HCT116 (cell line): ENCODE results near the gene RNF207. TPM values are rescaled to one million over a fixed set of nuclear protein-coding genes. Genes with fewer than 3 reads are reported as not detected.

ENCODE experiments used
- ATAC-seq: fragments of 200-7000 bp; cut with Tn5 transposase; 2 replicates; pipeline ENCODE4 v1.9.1; 2020; ENCODE audit warnings: mild to moderate bottlenecking, moderate library complexity
- BruUV-seq: library from RNA; stranded (reverse); fragments of 400-500 nt; replicated peaks from 2 replicates; lab custom pipeline; 2021; lab: Mats Ljungman, UMichigan
- CTCF ChIA-PET: fragments of 300-600 bp; sonication (Branson Sonifier 250); formaldehyde crosslinking; loops from one replicate; lab custom pipeline; 2021; ENCODE audit warnings: antibody characterized with exemption; lab: Charles Lee
- POLR2A ChIA-PET: fragments of 300-600, 350-600 bp; sonication (Branson Sonifier 250); formaldehyde crosslinking; loops from one replicate; lab custom pipeline; 2021; ENCODE audit warnings: antibody characterized with exemption; lab: Charles Lee
- RAD21 ChIA-PET, 2 experiments: fragments of 300-600 bp; sonication (Branson Sonifier 250); formaldehyde crosslinking; loops; one replicate each; lab custom pipeline; 2023; ENCODE audit warnings: low total read pairs in 2 of 2; ENCODE audit not compliant: uncharacterized antibody in 2 of 2, unreplicated experiment in 2 of 2, low non-redundant PET in 1 of 2; lab: Charles Lee
- DNase-seq: peaks from one replicate; pipeline ENCODE4 v3.0.0-alpha.2; 2010; ENCODE audit warnings: low read depth, low spot score
- H2AFZ ChIP-seq: fragments of 200-600 bp; shearing (Covaris generic), sonication (generic); 2 replicates; pipeline ENCODE4 v1.6.1; 2017; ENCODE audit warnings: low read depth, mixed run types, mixed read lengths, antibody characterized with exemption, low read length; ENCODE audit not compliant: poor library complexity, severe bottlenecking
- H3K27ac ChIP-seq: 2 replicates; pipeline ENCODE4 v1.5.1; 2012; ENCODE audit warnings: low read depth, low read length
- H3K27me3 ChIP-seq: fragments of 200-600 bp; sonication (generic); 2 replicates; pipeline ENCODE4 v1.6.1; 2016; ENCODE audit warnings: mixed run types, low read length, mixed read lengths; ENCODE audit not compliant: insufficient read depth
- H3K36me3 ChIP-seq, 2 experiments: fragments of 200-500 bp in 1 of 2; fragments of 200-600 bp in 1 of 2; sonication (Bioruptor generic) in 1 of 2; sonication (generic) in 1 of 2; 2 replicates each; pipeline versions ENCODE4 v1.5.1 to v1.6.1; 2014 to 2016; ENCODE audit warnings: low read length in 2 of 2, inconsistent platforms in 1 of 2, mixed read lengths in 1 of 2, mixed run types in 1 of 2; ENCODE audit not compliant: insufficient read depth in 2 of 2, control insufficient read depth in 1 of 2
- H3K4me1 ChIP-seq, 2 experiments: fragments of 200-600 bp in 1 of 2; sonication (generic) in 1 of 2; 2 replicates each; pipeline versions ENCODE4 v1.5.1 to v1.6.1; 2012 to 2017; ENCODE audit warnings: low read length in 2 of 2, inconsistent platforms in 1 of 2, mild to moderate bottlenecking in 1 of 2, mixed read lengths in 1 of 2, mixed run types in 1 of 2, moderate library complexity in 1 of 2; ENCODE audit not compliant: insufficient read depth in 2 of 2, control insufficient read depth in 1 of 2
- H3K4me2 ChIP-seq: fragments of 200-600 bp; sonication (generic); 2 replicates; pipeline ENCODE4 v1.6.1; 2017; ENCODE audit warnings: mixed run types, low read length, mixed read lengths
- H3K4me3 ChIP-seq, 2 experiments: fragments of 200-600 bp in 1 of 2; sonication (generic) in 1 of 2; replicated peaks in 1 of 2; 2 replicates each; pipeline ENCODE4 v1.5.1; 2011 to 2016; ENCODE audit warnings: low read length in 2 of 2, control low read depth in 1 of 2, low read depth in 1 of 2, mild to moderate bottlenecking in 1 of 2, mixed read lengths in 1 of 2, mixed run types in 1 of 2
- H3K79me2 ChIP-seq: fragments of 200-600 bp; sonication (generic); 2 replicates; pipeline ENCODE4 v1.6.1; 2017; ENCODE audit warnings: mild to moderate bottlenecking, mixed run types, low read length, moderate library complexity, mixed read lengths; ENCODE audit not compliant: insufficient read depth
- H3K9ac ChIP-seq: fragments of 200-600 bp; sonication (generic); 2 replicates; pipeline ENCODE4 v1.6.1; 2016; ENCODE audit warnings: low read length, mixed read lengths
- H3K9me2 ChIP-seq: fragments of 200-600 bp; sonication (generic), shearing (Covaris generic); 2 replicates; pipeline ENCODE4 v1.6.1; 2017; ENCODE audit warnings: mixed run types, mild to moderate bottlenecking, moderate library complexity; ENCODE audit not compliant: insufficient read depth
- H3K9me3 ChIP-seq, 2 experiments: fragments of 200-500 bp in 1 of 2; fragments of 200-600 bp in 1 of 2; sonication (Bioruptor generic) in 1 of 2; sonication (generic) in 1 of 2; 2 replicates each; pipeline ENCODE4 v1.6.1; 2014 to 2017; ENCODE audit warnings: low read length in 2 of 2, mixed read lengths in 2 of 2, inconsistent platforms in 1 of 2, low read depth in 1 of 2, mild to moderate bottlenecking in 1 of 2, mixed run types in 1 of 2, moderate library complexity in 1 of 2; ENCODE audit not compliant: control insufficient read depth in 1 of 2, insufficient read depth in 1 of 2
- H4K20me1 ChIP-seq: fragments of 200-600 bp; sonication (generic), shearing (Covaris generic); 2 replicates; pipeline ENCODE4 v1.6.1; 2017; ENCODE audit warnings: mixed run types, mild to moderate bottlenecking, moderate library complexity; ENCODE audit not compliant: insufficient read depth
- CEBPB ChIP-seq: IDR thresholded peaks from 2 replicates; pipeline ENCODE4 v1.6.1; 2012; ENCODE audit warnings: low read depth
- ELF1 ChIP-seq: IDR thresholded peaks from 2 replicates; pipeline ENCODE4 v1.6.1; 2012; ENCODE audit warnings: low read depth, borderline replicate concordance
- EZH2phosphoT487 ChIP-seq: fragments of 200-600 bp; IDR thresholded peaks from 2 replicates; pipeline ENCODE4 v1.6.1; 2018; ENCODE audit warnings: antibody characterized with exemption, borderline replicate concordance
- SIN3A ChIP-seq: IDR thresholded peaks from 2 replicates; pipeline ENCODE4 v1.6.1; 2012; ENCODE audit warnings: low read depth
- SP1 ChIP-seq: IDR thresholded peaks from 2 replicates; pipeline ENCODE4 v1.6.1; 2012; ENCODE audit warnings: low read depth
- SRF ChIP-seq: IDR thresholded peaks from 2 replicates; pipeline ENCODE4 v1.6.1; 2012; ENCODE audit warnings: low read depth
- TCF7L2 ChIP-seq: IDR thresholded peaks from 2 replicates; pipeline ENCODE4 v1.7.0; 2011; ENCODE audit warnings: borderline replicate concordance, inconsistent platforms; ENCODE audit not compliant: insufficient read depth, insufficient read length; ENCODE audit errors: extremely low read depth
- ZBTB33 ChIP-seq: IDR thresholded peaks from 2 replicates; pipeline ENCODE4 v1.6.1; 2011; ENCODE audit warnings: mild to moderate bottlenecking, low read length, moderate library complexity; ENCODE audit not compliant: insufficient replicate concordance; ENCODE audit errors: extremely low read depth
- ZNF274 ChIP-seq: fragments of 200-500 bp; sonication (Bioruptor generic); IDR thresholded peaks from 2 replicates; pipeline ENCODE4 v1.6.1; 2014; ENCODE audit warnings: mild to moderate bottlenecking, low read depth, low read length, inconsistent platforms
- intact Hi-C: fragments of 100-400 bp; cut with micrococcal nuclease; formaldehyde crosslinking; loops from 2 replicates; pipeline ENCODE4 v1.10.0; 2022
- total RNA-seq: library from RNA; stranded (reverse); gene quantifications from one replicate; pipeline ENCODE4 v1.2.1, GENCODE V29; 2021; ENCODE audit not compliant: unreplicated experiment

Gene RNF207
- total RNA-seq, 1 experiment from 2014 or later: 61.2 TPM

GRCh38 chr1:6256645-6257044 is 50.7 kb downstream of the RNF207 start:
- intact Hi-C loops: no loop called here
- no peak for TF ChIP-seq ZBTB33
- no peak for TF ChIP-seq SIN3A
- no peak for TF ChIP-seq EZH2phosphoT487
- no peak for TF ChIP-seq SRF
- no peak for TF ChIP-seq SP1
- TF ChIP-seq CEBPB: no peak
- no peak for TF ChIP-seq TCF7L2
- TF ChIP-seq ZNF274: no peak
- TF ChIP-seq ELF1: no peak
- Histone ChIP-seq H2AFZ (no peak overlapping the region), H3K4me3 (no peak overlapping the region), H3K9ac (no peak overlapping the region), H3K36me3 (no peaks in the 10 kb centered on the region), H3K79me2 (no peaks in the 10 kb centered on the region), H3K9me3 (no peaks in the 10 kb centered on the region), H4K20me1 (no peaks in the 10 kb centered on the region), H3K27ac (no peak overlapping the region), H3K4me1 (peaks cover 11 to 22% of the 10 kb centered on the region in 2 experiments; a peak in 2 of 4 replicates), H3K9me2 (no peaks in the 10 kb centered on the region), H3K27me3 (no peaks in the 10 kb centered on the region), H3K4me2 (no peak overlapping the region)
- RAD21 ChIA-PET: no interaction called here
- POLR2A ChIA-PET: no interaction called here
- ATAC-seq (no peak), DNase-seq (no peak)
- CTCF ChIA-PET: no interaction called here
- no TSS peak for BruUV-seq
